K562 (cell line): ENCODE data around the gene SNX25. TPM values are rescaled to one million over a fixed set of nuclear protein-coding genes. Genes with fewer than 3 reads are reported as not detected.

Source experiments
- ATAC-seq: fragments of 200-7000 bp; cut with Tn5 transposase; 3 replicates; pipeline ENCODE4 v1.9.1; 2020; ENCODE audit warnings: moderate library complexity
- BruUV-seq: library from RNA; stranded (reverse); fragments of 400-500 nt; replicated peaks from 2 replicates; lab custom pipeline; 2021; lab: Mats Ljungman, UMichigan
- CTCF ChIA-PET: fragments of 300-600 bp; formaldehyde crosslinking; extraction: SDS; loops from one replicate; lab custom pipeline; 2021; ENCODE audit warnings: low intra/inter-chr PET ratio; lab: Yijun Ruan, JAX
- POLR2A ChIA-PET: fragments of 300-600, 350-650 bp; sonication (Branson Sonifier 250); formaldehyde crosslinking; extraction: SDS; loops from one replicate; lab custom pipeline; 2021; ENCODE audit warnings: antibody characterized with exemption, inconsistent platforms; lab: Yijun Ruan, JAX
- DNase-seq, 4 experiments: peaks; one replicate each; pipeline versions ENCODE4 v3.0.0 to v3.0.0-alpha.2; 2011 to 2018; ENCODE audit warnings: low spot score in 3 of 4, mixed read lengths in 3 of 4; ENCODE audit errors: extremely low read depth in 1 of 4
- FAIRE-seq: peaks from 2 replicates; lab custom pipeline; 2011; peaks lifted over from hg19 to GRCh38; lab: Jason Lieb, UNC
- H2AFZ ChIP-seq: 2 replicates; pipeline ENCODE4 v1.6.0; 2011; ENCODE audit warnings: low read depth, low read length, control low read depth, inconsistent platforms
- H3K27ac ChIP-seq: fragments of 200-600 bp; 3 replicates; pipeline ENCODE4 v1.8.0; 2011; ENCODE audit warnings: low read depth, mild to moderate bottlenecking, control low read depth, inconsistent platforms, low read length, moderate library complexity, mixed read lengths; ENCODE audit errors: extremely low read depth
- H3K27me3 ChIP-seq, 2 experiments: fragments of 300-600 bp in 1 of 2; 2 replicates in 1 of 2; 3 replicates in 1 of 2; pipeline versions ENCODE4 v1.6.0 to v1.8.0; 2011; ENCODE audit warnings: inconsistent platforms in 2 of 2, low read length in 2 of 2, mild to moderate bottlenecking in 1 of 2, mixed read lengths in 1 of 2, moderate library complexity in 1 of 2; ENCODE audit not compliant: control insufficient read depth in 2 of 2, insufficient read depth in 2 of 2
- H3K36me3 ChIP-seq: fragments of 300-600 bp; 3 replicates; pipeline ENCODE4 v1.8.0; 2011; ENCODE audit warnings: mild to moderate bottlenecking, low read length, inconsistent platforms; ENCODE audit not compliant: control insufficient read depth, insufficient read depth
- H3K4me1 ChIP-seq, 2 experiments: fragments of 200-600 bp in 1 of 2; replicated peaks in 1 of 2; 2 replicates in 1 of 2; 3 replicates in 1 of 2; pipeline versions ENCODE4 v1.5.1 to v1.8.0; 2011; ENCODE audit warnings: inconsistent platforms in 2 of 2, low read length in 2 of 2, mild to moderate bottlenecking in 1 of 2, mixed read lengths in 1 of 2, moderate library complexity in 1 of 2; ENCODE audit not compliant: control insufficient read depth in 2 of 2, insufficient read depth in 2 of 2
- H3K4me2 ChIP-seq: 2 replicates; pipeline ENCODE4 v1.6.1; 2011; ENCODE audit warnings: low read length, control low read depth, inconsistent platforms, mixed read lengths; ENCODE audit not compliant: insufficient read depth
- H3K4me3 ChIP-seq: fragments of 200-600 bp; sonication (generic), shearing (Covaris generic); 2 replicates; pipeline ENCODE4 v1.5.1; 2016; ENCODE audit warnings: control low read depth, inconsistent platforms
- H3K79me2 ChIP-seq: fragments of 200-600 bp; 3 replicates; pipeline ENCODE4 v1.8.0; 2011; ENCODE audit warnings: low read length, inconsistent platforms; ENCODE audit not compliant: control insufficient read depth, insufficient read depth
- H3K9ac ChIP-seq, 2 experiments: 2 replicates each; pipeline versions ENCODE4 v1.6.0 to v1.6.1; 2011; ENCODE audit warnings: low read depth in 2 of 2, low read length in 2 of 2, control low read depth in 1 of 2, inconsistent platforms in 1 of 2, mild to moderate bottlenecking in 1 of 2, mixed read lengths in 1 of 2; ENCODE audit not compliant: insufficient read depth in 1 of 2
- H3K9me1 ChIP-seq: one replicate; pipeline ENCODE4 v1.6.0; 2011; ENCODE audit warnings: inconsistent platforms, mild to moderate bottlenecking, low read length, moderate library complexity; ENCODE audit not compliant: control insufficient read depth, insufficient read depth
- H3K9me3 ChIP-seq: replicated peaks from 2 replicates; pipeline ENCODE4 v1.5.1; 2011; ENCODE audit warnings: low read depth, low read length, inconsistent platforms; ENCODE audit not compliant: control insufficient read depth, insufficient read depth
- H4K20me1 ChIP-seq: replicated peaks from 2 replicates; pipeline ENCODE4 v1.6.1; 2011; ENCODE audit warnings: low read length, inconsistent platforms, mixed read lengths; ENCODE audit not compliant: control insufficient read depth, insufficient read depth
- ARID1B ChIP-seq: fragments of 450-650 bp; IDR thresholded peaks from 2 replicates; pipeline ENCODE4 v1.6.1; 2016; ENCODE audit warnings: antibody characterized with exemption, mild to moderate bottlenecking, inconsistent platforms
- DPF2 ChIP-seq: fragments of 450-650 bp; IDR thresholded peaks from 2 replicates; pipeline ENCODE4 v1.6.1; 2016
- HNRNPK ChIP-seq: fragments of 200-400 bp; formaldehyde crosslinking; IDR thresholded peaks from one replicate; pipeline ENCODE4 v1.6.1; 2018; ENCODE audit warnings: mild to moderate bottlenecking, low read depth, low read length; ENCODE audit not compliant: poor library complexity, severe bottlenecking
- NEUROD1 ChIP-seq: fragments of 150-350 bp; IDR thresholded peaks from 2 replicates; pipeline ENCODE4 v1.6.1; 2014; ENCODE audit warnings: borderline replicate concordance, low read length, low read depth; ENCODE audit not compliant: partially characterized antibody
- POLR3G ChIP-seq: IDR thresholded peaks from 2 replicates; pipeline ENCODE4 v1.6.1; 2011; ENCODE audit not compliant: insufficient read length, insufficient replicate concordance; ENCODE audit errors: extremely low read depth
- PTTG1 ChIP-seq: fragments of 450-650 bp; IDR thresholded peaks from 2 replicates; pipeline ENCODE4 v1.6.1; 2016; ENCODE audit warnings: low read depth, mild to moderate bottlenecking, missing genetic modification characterization, missing compliant biosample characterization
- SRSF3 ChIP-seq: fragments of 200-400 bp; formaldehyde crosslinking; IDR thresholded peaks from 2 replicates; pipeline ENCODE4 v1.6.1; 2016; ENCODE audit warnings: mild to moderate bottlenecking, low read length, moderate library complexity; ENCODE audit not compliant: insufficient read depth
- THRB ChIP-seq: fragments of 450-650 bp; formaldehyde crosslinking; conservative IDR thresholded peaks from 2 replicates; pipeline ENCODE4 v1.4.0; 2022; ENCODE audit warnings: mild to moderate bottlenecking, missing genetic modification characterization
- ZNF274 ChIP-seq: IDR thresholded peaks from 2 replicates; pipeline ENCODE4 v1.6.1; 2011; ENCODE audit warnings: low read depth, mild to moderate bottlenecking, low read length, moderate library complexity, borderline replicate concordance
- ZNF75A ChIP-seq: fragments of 450-650 bp; formaldehyde crosslinking; IDR thresholded peaks from 2 replicates; pipeline ENCODE4 v1.4.0; 2020; ENCODE audit warnings: mild to moderate bottlenecking
- WGBS: fragments of 100-300 bp; shearing (Covaris generic); methylation state at CpG from one replicate; pipeline ENCODE4 v1.1.6; 2016; ENCODE audit warnings: low coverage, mixed read lengths; ENCODE audit not compliant: insufficient coverage; ENCODE audit errors: missing lambda C conversion rate; 5-methylcytosine and 5-hydroxymethylcytosine counted together
- in situ Hi-C: fragments of 300-500 bp; cut with MboI; formaldehyde crosslinking; loops from 4 replicates; pipeline ENCODE4 v1.15.0; 2018; ENCODE audit warnings: inconsistent platforms, mixed read lengths
- intact Hi-C: fragments of 100-400 bp; cut with micrococcal nuclease; formaldehyde crosslinking; loops from 2 replicates; pipeline ENCODE4 v1.14.2; 2022
- polyA plus RNA-seq, 8 experiments: library from polyadenylated mRNA; depleted of rRNA in 4 of 8; stranded (reverse) in 5 of 8; unstranded in 3 of 8; fragments of >200 nt; fragmentation: Nextera tagmentation in 2 of 8; fragmentation: Illumina TruSeq in 1 of 8; extraction: Ambion mirVana in 2 of 8; extraction: Trizol in 1 of 8; gene quantifications; 2 replicates each; pipeline versions ENCODE4 v1.2.1 to v1.2.3, GENCODE V29; 2011 to 2014; ENCODE audit warnings: inconsistent platforms in 1 of 8, missing spikeins in 1 of 8
- total RNA-seq, 7 experiments: library from RNA; depleted of rRNA in 6 of 7; stranded (reverse); fragments of >200 nt in 6 of 7; fragmentation: Illumina TruSeq in 2 of 7; extraction: Trizol in 2 of 7; gene quantifications; 2 replicates each; pipeline versions ENCODE4 v1.2.1 to v1.2.3, GENCODE V29; 2011 to 2021; ENCODE audit warnings: low replicate concordance in 1 of 7

SNX25 gene
- total and polyA plus RNA-seq, 9 of the 15 experiments (the other 6 are each of a cell fraction or from before 2014, with no cell fraction given), result 2.5 to 23.4 (median 13.3) TPM

- peak; percentile 39; the same call in 1 of the 2 replicates for TF ChIP-seq DPF2
- TF ChIP-seq ARID1B, result 0 out of 2 replicates have a peak, but pooled peaks have one; percentile 17
Observed at GRCh38 chr4:185256446-185256845, 47.0 kb downstream of the SNX25 start (continued).

DNA sequence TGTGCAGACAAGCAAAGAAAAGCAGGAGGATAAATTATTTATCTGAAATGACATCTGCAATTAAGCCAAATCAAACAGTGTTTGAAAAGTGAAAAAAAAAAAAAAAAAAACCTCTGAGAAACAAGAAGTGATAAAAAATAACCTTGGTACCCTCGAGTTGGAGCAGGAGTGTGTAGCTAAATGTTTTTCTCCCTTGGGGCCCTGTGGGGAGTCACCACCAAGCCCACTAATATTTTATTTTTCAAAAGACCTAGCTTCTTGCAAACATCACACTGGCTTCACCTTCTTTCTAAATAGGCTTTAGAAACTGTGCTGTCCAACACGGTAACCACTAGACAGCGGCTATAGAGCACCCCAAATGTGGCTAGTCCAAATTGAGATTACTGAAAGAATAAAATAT is 47.7 kb downstream of the SNX25 start:
- no peaks in the 10 kb centered on the region for H4K20me1 ChIP-seq
- peaks cover 4% of the 10 kb centered on the region; the same call in 1 of the 3 replicates for H3K36me3 ChIP-seq
- FAIRE-seq, result no peak
- H2AFZ ChIP-seq, result no peak overlapping the region
- TF ChIP-seq PTTG1 (tag) (no peak), SRSF3 (no peak), POLR3G (no peak), NEUROD1 (no peak), HNRNPK (no peak), ZNF274 (no peak), THRB (no peak), ZNF75A (CRISPR knock-in tag) (no peak)
- H3K4me3 ChIP-seq, result no peak overlapping the region
- ChIA-PET CTCF (no interaction called here), POLR2A (interaction anchor here (1.0 kb wide), 1 partner anchor 114 kb away, joined by 3 read pairs; the partner anchor contains the start of gene SLC25A4)
- intact Hi-C loops, result no loop called here
- H3K9me3 ChIP-seq, result no peaks in the 10 kb centered on the region
- H3K4me2 ChIP-seq, result no peak overlapping the region
- BruUV-seq, result no TSS peak
- H3K9ac ChIP-seq, result no peak overlapping the region
- H3K79me2 ChIP-seq, result no peaks in the 10 kb centered on the region
- no peak for DNase-seq
- peaks cover 3 to 25% of the 10 kb centered on the region in 2 experiments; a peak in 4 of 5 replicates for H3K4me1 ChIP-seq
- in situ Hi-C loops, result no loop called here
- ATAC-seq, result no peak
- no peaks in the 10 kb centered on the region for H3K27me3 ChIP-seq
- 55% methylated on average over 3 of the region's 3 CpGs for WGBS
- H3K9me1 ChIP-seq, result no peaks in the 10 kb centered on the region
- H3K27ac ChIP-seq, result no peak overlapping the region
